PC-9 (cell line): ENCODE data around the gene CNTF.

Source experiments
- CTCF ChIP-seq: fragments of 200-600 bp; sonication (generic); conservative IDR thresholded peaks from 2 replicates; pipeline ENCODE4 v1.6.1; 2017; ENCODE audit warnings: mixed run types, antibody characterized with exemption, mild to moderate bottlenecking, moderate library complexity
- EZH2 ChIP-seq: fragments of 200-600 bp; sonication (generic); IDR thresholded peaks from 2 replicates; pipeline ENCODE4 v1.8.0; 2017; ENCODE audit warnings: antibody characterized with exemption, low read depth

GRCh38 chr11:58645854-58646253 lies 23.4 kb downstream of the CNTF start:
- no peak for TF ChIP-seq CTCF
- no peak for TF ChIP-seq EZH2
